Cardiac muscle cell (in vitro differentiated cells and primary cell): ENCODE measurements around the gene FMN2. TPM values are rescaled to one million over a fixed set of nuclear protein-coding genes. Genes with fewer than 3 reads are reported as not detected.

ENCODE experiments used
- DNase-seq, 2 donors: peaks; one replicate each; pipeline versions ENCODE4 v3.0.0 to v3.0.0-alpha.2; 2010 to 2017; ENCODE audit warnings: low read depth in 1 of 2, low spot score in 1 of 2
- H3K27ac ChIP-seq: fragments of 200-600 bp; sonication (generic); 2 replicates; pipeline ENCODE4 v1.5.1; 2016
- H3K27me3 ChIP-seq: fragments of 200-600 bp; sonication (generic); 2 replicates; pipeline ENCODE4 v1.6.0; 2016; ENCODE audit warnings: control low read depth
- H3K36me3 ChIP-seq: fragments of 200-600 bp; sonication (generic); 2 replicates; pipeline ENCODE4 v1.5.1; 2016; ENCODE audit warnings: control low read depth
- H3K4me1 ChIP-seq: fragments of 200-600 bp; sonication (generic); 2 replicates; pipeline ENCODE4 v1.8.1; 2017; ENCODE audit warnings: low read depth, mild to moderate bottlenecking, mixed run types
- H3K4me3 ChIP-seq: fragments of 200-600 bp; sonication (generic); 2 replicates; pipeline ENCODE4 v1.5.1; 2016; ENCODE audit warnings: mild to moderate bottlenecking
- H3K9me3 ChIP-seq: fragments of 200-600 bp; sonication (generic); 2 replicates; pipeline ENCODE4 v1.5.1; 2017; ENCODE audit warnings: low read depth, mild to moderate bottlenecking, control low read depth
- polyA plus RNA-seq: library from polyadenylated mRNA; unstranded; fragments of >200 nt; fragmentation: Nextera tagmentation; extraction: Ambion mirVana; gene quantifications from 2 replicates; pipeline ENCODE4 v1.2.1, GENCODE V29; 2016
- total RNA-seq: library from RNA; depleted of rRNA; stranded (reverse); fragments of >200 nt; gene quantifications from 2 replicates; pipeline ENCODE4 v1.2.3, GENCODE V29; 2016
- TF ChIP-seq, protein P1 (sequence below): IDR thresholded peaks from 2 replicates; pipeline ENCODE4 v1.5.1; 2012; ENCODE audit warnings: low read depth, mild to moderate bottlenecking, low read length

The FMN2 gene
- total and polyA plus RNA-seq, 2 experiments from 2014 or later: 0.42 to 2.7 TPM

DNA sequence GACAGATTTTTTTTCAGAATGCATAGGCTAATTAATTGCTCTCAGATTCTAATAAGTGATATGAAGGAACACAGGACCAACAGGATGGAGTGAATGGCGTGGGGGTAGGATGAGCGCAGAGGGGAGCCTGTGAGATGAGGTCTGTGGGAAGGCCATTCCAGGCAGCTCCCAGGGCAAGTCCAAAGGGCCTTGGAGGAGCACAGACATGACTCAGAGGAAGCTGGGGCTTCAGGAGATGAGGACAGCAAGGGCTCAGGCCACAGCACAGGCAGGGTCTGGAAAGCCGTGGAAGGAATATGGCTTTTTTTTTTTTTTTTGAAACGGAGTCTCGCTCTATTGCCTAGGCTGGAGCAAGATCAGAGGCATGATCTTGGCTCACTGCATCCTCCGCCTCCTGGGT, 35.1 kb downstream of the FMN2 start:
- Histone ChIP-seq H3K9me3 (no peaks in the 10 kb centered on the region), H3K4me1 (peaks cover 7% of the 10 kb centered on the region), H3K27ac (no peak overlapping the region), H3K36me3 (no peaks in the 10 kb centered on the region), H3K4me3 (no peak overlapping the region), H3K27me3 (no peaks in the 10 kb centered on the region)
- DNase-seq: no peak
- TF ChIP-seq, protein P1, sequence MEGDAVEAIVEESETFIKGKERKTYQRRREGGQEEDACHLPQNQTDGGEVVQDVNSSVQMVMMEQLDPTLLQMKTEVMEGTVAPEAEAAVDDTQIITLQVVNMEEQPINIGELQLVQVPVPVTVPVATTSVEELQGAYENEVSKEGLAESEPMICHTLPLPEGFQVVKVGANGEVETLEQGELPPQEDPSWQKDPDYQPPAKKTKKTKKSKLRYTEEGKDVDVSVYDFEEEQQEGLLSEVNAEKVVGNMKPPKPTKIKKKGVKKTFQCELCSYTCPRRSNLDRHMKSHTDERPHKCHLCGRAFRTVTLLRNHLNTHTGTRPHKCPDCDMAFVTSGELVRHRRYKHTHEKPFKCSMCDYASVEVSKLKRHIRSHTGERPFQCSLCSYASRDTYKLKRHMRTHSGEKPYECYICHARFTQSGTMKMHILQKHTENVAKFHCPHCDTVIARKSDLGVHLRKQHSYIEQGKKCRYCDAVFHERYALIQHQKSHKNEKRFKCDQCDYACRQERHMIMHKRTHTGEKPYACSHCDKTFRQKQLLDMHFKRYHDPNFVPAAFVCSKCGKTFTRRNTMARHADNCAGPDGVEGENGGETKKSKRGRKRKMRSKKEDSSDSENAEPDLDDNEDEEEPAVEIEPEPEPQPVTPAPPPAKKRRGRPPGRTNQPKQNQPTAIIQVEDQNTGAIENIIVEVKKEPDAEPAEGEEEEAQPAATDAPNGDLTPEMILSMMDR: no peak

DNA sequence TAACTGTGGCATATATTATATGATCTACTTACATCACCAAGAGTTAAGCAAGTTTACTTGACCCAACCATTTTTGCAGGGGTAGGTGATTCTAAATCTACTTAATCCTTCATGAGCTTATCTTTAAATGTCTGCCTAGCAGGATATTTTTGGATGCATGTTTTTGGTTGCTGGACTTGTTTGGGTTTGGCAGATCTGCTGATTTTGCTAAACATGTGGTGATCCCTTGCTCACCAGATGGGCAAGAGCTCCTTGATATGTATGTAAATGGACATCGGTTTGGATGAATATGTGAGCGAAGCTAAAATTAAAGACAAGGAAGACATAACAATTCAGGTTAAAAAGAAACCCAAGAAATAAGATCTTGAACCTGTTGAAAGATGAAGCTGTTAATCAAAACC, 36.7 kb downstream of the FMN2 start:
- TF ChIP-seq, protein P1: no peak
- Histone ChIP-seq H3K4me3 (no peak overlapping the region), H3K27me3 (no peaks in the 10 kb centered on the region), H3K4me1 (peaks cover 7% of the 10 kb centered on the region), H3K27ac (no peak overlapping the region), H3K36me3 (no peaks in the 10 kb centered on the region), H3K9me3 (no peaks in the 10 kb centered on the region)
- no peak for DNase-seq

DNA sequence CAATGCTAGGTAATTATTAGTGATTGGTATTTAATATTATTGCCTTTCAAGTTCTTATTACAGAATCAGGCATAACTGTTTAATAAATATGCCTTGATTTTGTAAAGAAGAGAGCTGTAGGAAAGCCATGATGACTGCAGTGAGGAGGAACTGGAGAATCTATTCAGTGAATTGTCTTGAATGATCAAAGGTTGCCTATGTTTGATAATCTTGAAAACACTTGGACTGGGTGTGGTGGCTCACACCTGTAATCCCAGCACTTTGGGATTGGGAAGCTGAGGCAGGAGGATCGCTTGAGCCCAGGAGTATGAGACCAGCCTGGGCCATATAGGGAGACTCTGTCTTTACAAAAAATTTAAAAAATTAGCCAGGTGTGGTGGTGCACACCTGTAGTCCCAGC, 42.4 kb downstream of the FMN2 start:
- Histone ChIP-seq H3K27me3 (no peaks in the 10 kb centered on the region), H3K4me1 (peaks cover 7% of the 10 kb centered on the region), H3K36me3 (no peaks in the 10 kb centered on the region), H3K4me3 (no peak overlapping the region), H3K9me3 (no peaks in the 10 kb centered on the region), H3K27ac (no peak overlapping the region)
- TF ChIP-seq, protein P1: no peak
- DNase-seq: no peak

DNA sequence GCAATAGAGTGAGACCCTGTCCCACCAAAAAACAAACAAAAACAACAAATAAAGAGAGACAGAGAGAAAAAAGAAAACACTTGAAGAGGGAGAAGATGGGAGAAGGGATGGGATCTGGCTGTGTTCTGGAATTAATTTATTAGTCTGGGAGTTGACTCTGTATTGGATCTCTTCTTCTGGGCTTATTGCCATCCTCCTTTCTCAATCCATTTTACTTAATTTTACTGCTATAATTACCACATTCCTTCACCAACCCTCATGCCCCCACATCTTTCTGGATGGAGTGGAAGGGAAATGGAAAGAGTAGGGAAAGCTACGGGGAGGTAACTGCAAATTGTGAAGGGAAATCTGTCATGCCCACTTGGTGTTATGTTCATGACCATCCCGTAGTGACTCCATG, 42.9 kb downstream of the FMN2 start:
- no peaks in the 10 kb centered on the region for H3K9me3 ChIP-seq
- no peak for DNase-seq
- H3K36me3 ChIP-seq: no peaks in the 10 kb centered on the region
- peaks cover 11% of the 10 kb centered on the region for H3K4me1 ChIP-seq
- no peak overlapping the region for H3K4me3 ChIP-seq
- no peaks in the 10 kb centered on the region for H3K27me3 ChIP-seq
- TF ChIP-seq, protein P1: no peak
- H3K27ac ChIP-seq: no peak overlapping the region

DNA sequence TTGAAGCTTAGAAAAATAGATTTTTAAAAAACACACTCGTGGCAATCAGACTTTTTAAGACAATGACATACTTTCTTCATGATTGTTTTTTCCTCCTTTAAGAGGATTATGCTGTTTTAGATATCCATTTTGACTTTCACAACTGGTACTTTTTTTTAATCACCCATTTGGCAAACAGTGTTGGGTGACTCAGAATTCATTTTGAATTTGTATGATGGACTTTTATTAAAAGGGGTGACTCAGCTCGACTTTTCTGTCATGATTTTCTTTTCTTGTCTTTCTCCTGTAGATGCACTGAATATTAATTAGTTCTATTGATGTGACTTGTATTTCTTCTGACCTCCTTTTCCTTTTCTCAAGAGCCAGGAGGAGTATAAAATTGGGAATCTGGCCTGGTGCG, 44.7 kb downstream of the FMN2 start:
- DNase-seq: no peak
- H3K27me3 ChIP-seq: no peaks in the 10 kb centered on the region
- H3K9me3 ChIP-seq: no peaks in the 10 kb centered on the region
- H3K4me3 ChIP-seq: no peak overlapping the region
- TF ChIP-seq, protein P1: no peak
- no peak overlapping the region for H3K27ac ChIP-seq
- H3K4me1 ChIP-seq: peaks cover 6% of the 10 kb centered on the region
- no peaks in the 10 kb centered on the region for H3K36me3 ChIP-seq

DNA sequence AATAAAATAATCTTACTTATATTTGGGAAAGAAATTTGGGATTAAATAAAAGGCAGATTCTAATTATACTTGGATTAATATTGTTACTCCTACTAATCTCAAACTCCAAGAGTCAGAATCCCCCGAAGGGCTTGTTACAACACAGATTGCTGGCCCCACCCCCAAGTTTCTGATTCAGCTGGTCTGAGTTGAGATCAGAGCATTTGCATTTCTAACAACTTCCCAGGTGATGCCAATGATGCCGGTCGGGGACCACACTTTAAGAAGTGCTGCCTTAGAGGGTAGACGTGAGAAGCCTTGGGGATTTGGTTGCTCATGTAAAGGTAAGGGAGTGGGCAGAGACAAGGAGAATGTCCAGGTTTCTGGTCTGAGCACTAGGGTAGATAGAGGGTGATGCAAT, 47.2 kb downstream of the FMN2 start:
- H3K4me3 ChIP-seq: no peak overlapping the region
- peaks cover 5% of the 10 kb centered on the region for H3K27me3 ChIP-seq
- H3K9me3 ChIP-seq: no peaks in the 10 kb centered on the region
- DNase-seq: no peak
- no peaks in the 10 kb centered on the region for H3K36me3 ChIP-seq
- H3K4me1 ChIP-seq: peaks cover 5% of the 10 kb centered on the region
- TF ChIP-seq, protein P1: no peak
- no peak overlapping the region for H3K27ac ChIP-seq
